GM23248 (cell line): Measurements from ENCODE around the gene PTGER2.

Source experiments
- EZH2 ChIP-seq: fragments of 200-600 bp; sonication (generic); IDR thresholded peaks from 2 replicates; pipeline ENCODE4 v1.6.1; 2018; ENCODE audit warnings: antibody characterized with exemption, mild to moderate bottlenecking; ENCODE audit not compliant: insufficient read depth, poor library complexity, severe bottlenecking
- EZH2phosphoT487 ChIP-seq: fragments of 200-600 bp; sonication (generic); IDR thresholded peaks from 2 replicates; pipeline ENCODE4 v1.6.1; 2018; ENCODE audit warnings: antibody characterized with exemption, moderate library complexity, mild to moderate bottlenecking, low read depth; ENCODE audit not compliant: insufficient read depth

GRCh38 chr14:52265253-52265652, 48.9 kb upstream of the PTGER2 start:
- TF ChIP-seq EZH2phosphoT487 (no peak), EZH2 (no peak)
